Activated T-cell treated with anti-CD3 and anti-CD28 coated beads, Interleukin-2, amount 50 U/mL, for 72 hours (primary cell): ENCODE data around the gene TNFRSF18. TPM values are rescaled to one million over a fixed set of nuclear protein-coding genes. Genes with fewer than 3 reads are reported as not detected.
A peak's percentile ranks its signal among the peaks of the same experiment; 100 is the strongest.

Source experiments
- ATAC-seq, 2 donors: fragments of 150-1000 bp; cut with Tn5 transposase; replicated peaks in 1 of 2; 2 replicates each; pipeline ENCODE4 v1.10.0; 2021; ENCODE audit warnings: moderate library complexity in 2 of 2, mild to moderate bottlenecking in 1 of 2
- DNase-seq, 2 donors: peaks; one replicate each; pipeline ENCODE4 v3.0.0; 2021 to 2022; ENCODE audit warnings: mixed read lengths in 1 of 2
- H3K27ac Mint-ChIP-seq: one replicate; pipeline ENCODE4 v1.8.0; 2022; ENCODE audit warnings: mild to moderate bottlenecking, moderate library complexity, mixed read lengths
- H3K27me3 Mint-ChIP-seq: one replicate; pipeline ENCODE4 v1.8.0; 2022; ENCODE audit warnings: low read depth, mixed read lengths
- H3K36me3 Mint-ChIP-seq, 2 donors: one replicate each; pipeline ENCODE4 v1.8.0; 2022; ENCODE audit warnings: mixed read lengths in 2 of 2, mild to moderate bottlenecking in 1 of 2; ENCODE audit not compliant: insufficient read depth in 2 of 2
- H3K4me1 Mint-ChIP-seq: one replicate; pipeline ENCODE4 v1.8.0; 2022; ENCODE audit warnings: low read depth, mixed read lengths
- H3K4me3 Mint-ChIP-seq, 2 donors: one replicate each; pipeline ENCODE4 v1.8.0; 2022; ENCODE audit warnings: mild to moderate bottlenecking in 2 of 2, mixed read lengths in 2 of 2, moderate library complexity in 2 of 2
- H3K9me3 Mint-ChIP-seq, 2 donors: one replicate each; pipeline ENCODE4 v1.8.0; 2022; ENCODE audit warnings: mixed read lengths in 2 of 2
- total RNA-seq, 2 donors: library from RNA; stranded (reverse); gene quantifications; one replicate each; pipeline ENCODE4 v1.2.3, GENCODE V29; 2022

TNFRSF18 gene
- total RNA-seq, 2 donors from 2014 or later: 245 to 324 TPM

GRCh38 chr1:1210726-1211540 lies 4.5 kb upstream of the TNFRSF18 start:
- Mint-ChIP-seq H3K4me1 (peaks cover 53% of the 10 kb centered on the region), H3K9me3 (no peaks in the 10 kb centered on the region), H3K27ac (peak overlapping the region; percentile 54), H3K36me3 (peaks cover 2 to 6% of the 10 kb centered on the region in 2 donors), H3K27me3 (no peaks in the 10 kb centered on the region), H3K4me3 (peak overlapping the region; percentile 75)
- ATAC-seq (no peak), DNase-seq (no peak)

- peak overlapping the region; percentile 93 for H3K27ac Mint-ChIP-seq
- peaks cover 37% of the 10 kb centered on the region for H3K4me1 Mint-ChIP-seq
- peak overlapping the region; percentile 85 to 86 for H3K4me3 Mint-ChIP-seq
- H3K27me3 Mint-ChIP-seq: no peaks in the 10 kb centered on the region
- H3K9me3 Mint-ChIP-seq: no peaks in the 10 kb centered on the region
- ATAC-seq (peak; percentile 10 to 22), DNase-seq (peak; percentile 68 to 71)
- H3K36me3 Mint-ChIP-seq: peaks cover 2 to 3% of the 10 kb centered on the region in 2 donors
Observed at GRCh38 chr1:1208713-1209433, 2.5 kb upstream of the TNFRSF18 start.

- no peak for DNase-seq
- peak overlapping the region; percentile 14 for H3K27ac Mint-ChIP-seq
- H3K36me3 Mint-ChIP-seq: peaks cover 2 to 3% of the 10 kb centered on the region in 2 donors
- no peaks in the 10 kb centered on the region for H3K9me3 Mint-ChIP-seq
- no peaks in the 10 kb centered on the region for H3K27me3 Mint-ChIP-seq
- H3K4me3 Mint-ChIP-seq: peak overlapping the region; percentile 85 to 86
- no peak for ATAC-seq
- H3K4me1 Mint-ChIP-seq: peaks cover 37% of the 10 kb centered on the region
Observed at GRCh38 chr1:1207571-1207892, 1.1 kb upstream of the TNFRSF18 start.

- no peak for ATAC-seq
- H3K27ac Mint-ChIP-seq: peak overlapping the region; percentile 60
- peak overlapping the region; percentile 86 to 87 for H3K4me3 Mint-ChIP-seq
- peak in 1 of 2 donors; percentile 33 for DNase-seq
- H3K27me3 Mint-ChIP-seq: no peaks in the 10 kb centered on the region
- H3K36me3 Mint-ChIP-seq: peaks cover 2 to 3% of the 10 kb centered on the region in 2 donors
- no peaks in the 10 kb centered on the region for H3K9me3 Mint-ChIP-seq
- H3K4me1 Mint-ChIP-seq: peaks cover 37% of the 10 kb centered on the region
Observed at GRCh38 chr1:1206966-1207531, 657 bp upstream of the TNFRSF18 start.

GRCh38 chr1:1205769-1206375 lies 520 bp downstream of the TNFRSF18 start:
- peaks cover 2 to 3% of the 10 kb centered on the region in 2 donors for H3K36me3 Mint-ChIP-seq
- H3K27ac Mint-ChIP-seq: peak overlapping the region; percentile 70
- peaks cover 32% of the 10 kb centered on the region for H3K4me1 Mint-ChIP-seq
- H3K4me3 Mint-ChIP-seq: peak overlapping the region; percentile 86 to 87
- ATAC-seq: no peak
- DNase-seq: peak in 1 of 2 donors; percentile 14
- no peaks in the 10 kb centered on the region for H3K27me3 Mint-ChIP-seq
- H3K9me3 Mint-ChIP-seq: no peaks in the 10 kb centered on the region

GRCh38 chr1:1204998-1205768 lies 1.2 kb downstream of the TNFRSF18 start:
- H3K4me3 Mint-ChIP-seq: peak overlapping the region; percentile 86 to 87
- no peaks in the 10 kb centered on the region for H3K9me3 Mint-ChIP-seq
- DNase-seq: no peak
- H3K27ac Mint-ChIP-seq: peak overlapping the region; percentile 70
- no peaks in the 10 kb centered on the region for H3K27me3 Mint-ChIP-seq
- H3K4me1 Mint-ChIP-seq: peaks cover 31% of the 10 kb centered on the region
- peaks cover 2 to 3% of the 10 kb centered on the region in 2 donors for H3K36me3 Mint-ChIP-seq
- no peak for ATAC-seq

- Mint-ChIP-seq H3K4me3 (peak overlapping the region; percentile 86 to 87), H3K9me3 (no peaks in the 10 kb centered on the region), H3K36me3 (peaks cover 2% of the 10 kb centered on the region in 2 donors), H3K27ac (no peak overlapping the region), H3K27me3 (no peaks in the 10 kb centered on the region), H3K4me1 (peaks cover 29% of the 10 kb centered on the region)
- DNase-seq: no peak
- no peak for ATAC-seq
Observed at GRCh38 chr1:1204425-1204920, 1.9 kb downstream of the TNFRSF18 start.

GRCh38 chr1:1203561-1204424 lies 2.6 kb downstream of the TNFRSF18 start:
- Mint-ChIP-seq H3K4me1 (peaks cover 23% of the 10 kb centered on the region), H3K36me3 (peaks cover 2% of the 10 kb centered on the region in 2 donors), H3K4me3 (peak overlapping the region; percentile 52 to 87), H3K27ac (no peak overlapping the region), H3K27me3 (no peaks in the 10 kb centered on the region), H3K9me3 (no peaks in the 10 kb centered on the region)
- DNase-seq: no peak
- ATAC-seq: no peak

GRCh38 chr1:1202831-1203560 lies 3.4 kb downstream of the TNFRSF18 start:
- DNase-seq (peak in 1 of 2 donors; percentile 2), ATAC-seq (no peak)
- no peak overlapping the region for H3K27ac Mint-ChIP-seq

GRCh38 chr1:1200876-1201810 lies 5.2 kb downstream of the TNFRSF18 start:
- peak; percentile 79 to 85 for ATAC-seq
- peak overlapping the region; percentile 87 for H3K27ac Mint-ChIP-seq
- peak overlapping the region; percentile 64 to 79 for H3K4me3 Mint-ChIP-seq
- H3K27me3 Mint-ChIP-seq: no peaks in the 10 kb centered on the region
- no peaks in the 10 kb centered on the region for H3K9me3 Mint-ChIP-seq
- H3K4me1 Mint-ChIP-seq: peaks cover 11% of the 10 kb centered on the region
- peaks cover 0 to 2% of the 10 kb centered on the region in 2 donors for H3K36me3 Mint-ChIP-seq
- DNase-seq: peak; percentile 94 to 97

More at GRCh38 chr1:1202831-1203560, 3.4 kb downstream of the TNFRSF18 start:
- no peak overlapping the region for H3K4me3 Mint-ChIP-seq
- peaks cover 16% of the 10 kb centered on the region for H3K4me1 Mint-ChIP-seq
- H3K27me3 Mint-ChIP-seq: no peaks in the 10 kb centered on the region
- H3K36me3 Mint-ChIP-seq: peaks cover 2% of the 10 kb centered on the region in 2 donors
- H3K9me3 Mint-ChIP-seq: no peaks in the 10 kb centered on the region
